Heart right ventricle (tissue), 16 donors: Measurements from ENCODE around the gene TMEM107. TPM values are rescaled to one million over a fixed set of nuclear protein-coding genes. Genes with fewer than 3 reads are reported as not detected.
A peak's percentile ranks its signal among the peaks of the same experiment; 100 is the strongest.

Experiments
- ATAC-seq, 8 donors: fragments of 200-7000 bp; cut with Tn5 transposase; one replicate each; pipeline ENCODE4 v1.9.1; 2020; ENCODE audit warnings: mild to moderate bottlenecking in 8 of 8, moderate library complexity in 8 of 8, moderate number of reproducible peaks in 1 of 8
- DNase-seq, 2 donors: peaks; one replicate each; pipeline ENCODE4 v3.0.0-alpha.2; 2020
- H3K27ac ChIP-seq, 10 donors: fragments of 200-600 bp; sonication (generic) in 2 of 10; one replicate each; pipeline versions ENCODE4 v1.5.0 to v1.8.0; 2020 to 2022; ENCODE audit warnings: mild to moderate bottlenecking in 3 of 10
- H3K27me3 ChIP-seq, 7 donors: fragments of 200-600 bp; one replicate each; pipeline ENCODE4 v1.8.0; 2021 to 2022; ENCODE audit warnings: mild to moderate bottlenecking in 2 of 7
- H3K36me3 ChIP-seq, 9 donors: fragments of 200-600 bp; sonication (generic) in 1 of 9; one replicate each; pipeline versions ENCODE4 v1.5.0 to v1.8.0; 2020 to 2022; ENCODE audit warnings: mild to moderate bottlenecking in 2 of 9
- H3K4me1 ChIP-seq, 9 donors: fragments of 200-600 bp; sonication (generic) in 1 of 9; one replicate each; pipeline versions ENCODE4 v1.5.0 to v1.8.0; 2020 to 2022; ENCODE audit warnings: mild to moderate bottlenecking in 4 of 9
- H3K4me3 ChIP-seq, 10 donors: fragments of 200-600 bp; sonication (generic) in 2 of 10; one replicate each; pipeline versions ENCODE4 v1.5.0 to v1.8.0; 2020 to 2022; ENCODE audit warnings: mild to moderate bottlenecking in 7 of 10, moderate library complexity in 2 of 10
- H3K9me3 ChIP-seq, 11 donors: fragments of 200-600 bp in 10 of 11; sonication (generic) in 2 of 11; one replicate each; pipeline versions ENCODE4 v1.5.0 to v1.8.0; 2013 to 2022; ENCODE audit warnings: mild to moderate bottlenecking in 2 of 11, control low read depth in 1 of 11, moderate library complexity in 1 of 11
- WGBS, 2 donors: extraction: QIAGEN DNeasy Blood & Tissue Kit; methylation state at CpG; one replicate each; pipeline ENCODE4 v1.1.7; 2013; ENCODE audit warnings: inconsistent platforms in 1 of 2; 5-methylcytosine and 5-hydroxymethylcytosine counted together
- intact Hi-C, 10 donors: fragments of 100-400 bp; cut with DNase I; formaldehyde crosslinking; loops; one replicate each; pipeline versions ENCODE4 v1.11.1 to v1.14.2; 2022
- polyA plus RNA-seq, 2 donors: library from polyadenylated mRNA; stranded (reverse); fragments of 200-250 nt; gene quantifications; one replicate each; pipeline ENCODE4 v1.2.3, GENCODE V29; 2013
- total RNA-seq, 10 donors: library from RNA; stranded (reverse); fragmentation: NEBNext Ultra II Directional in 3 of 10; extraction: Animal tissue kit (Norgen Biotek cat#: 25700) in 3 of 10; gene quantifications; one replicate each; pipeline versions ENCODE4 v1.2.1 to v1.2.4, GENCODE V29; 2021 to 2023
- TF ChIP-seq, protein P1 (sequence below), 9 donors: fragments of 200-600 bp; sonication (generic) in 2 of 9; IDR thresholded peaks; one replicate each; pipeline versions ENCODE4 v1.5.0 to v1.8.0; 2021 to 2022; ENCODE audit warnings: antibody characterized with exemption in 9 of 9, mild to moderate bottlenecking in 5 of 9, moderate library complexity in 1 of 9
- donor health status: Arrhythmogenic right ventricular cardiomyopathy.
- donor health status: ischemic (EF 13 %, LVEDD 7.1; RV severe dilation, severe dysfunction).
- donor health status: healthy with polysubstance abuse.
- donor health status: DM: no; HTN: yes; CAD: no.
- donor health status: DM: no; HTN: no; CAD: no.
- donor health status: ischemic (EF 25% LVEDD 6.9; RV normal size, moderate dysfunction).
- donor health status: ischemic (EF 25% LVEDD 5.7; RV mildly dilated, moderate dysfunction).
- donor health status: healthy.
- donor health status: DM: yes; HTN: yes; CAD: no.
- donor health status: Ischemic cardiomyopathy.
- donor health status: ischemic (EF 35%, LVEDD 5.7; RV mildly dilated, moderate dysfunction).
- donor health status: nonischemic (EF 11% LVEDD 7.7; RV severe dilation, severe dysfunction).
- donor health status: DM: yes; HTN: yes; CAD: no.
- donor health status: PGD.
- donor health status: ischemic (EF 29% LVEDD 5.4; RV normal size, mild dysfunction).
- donor health status: nonischemic (EF 23%, LVEDD 6.1; RV moderate dilation, normal function).

TMEM107 gene
- total and polyA plus RNA-seq, 12 donors, result 4.5 to 15.2 (median 7.3) TPM

DNA sequence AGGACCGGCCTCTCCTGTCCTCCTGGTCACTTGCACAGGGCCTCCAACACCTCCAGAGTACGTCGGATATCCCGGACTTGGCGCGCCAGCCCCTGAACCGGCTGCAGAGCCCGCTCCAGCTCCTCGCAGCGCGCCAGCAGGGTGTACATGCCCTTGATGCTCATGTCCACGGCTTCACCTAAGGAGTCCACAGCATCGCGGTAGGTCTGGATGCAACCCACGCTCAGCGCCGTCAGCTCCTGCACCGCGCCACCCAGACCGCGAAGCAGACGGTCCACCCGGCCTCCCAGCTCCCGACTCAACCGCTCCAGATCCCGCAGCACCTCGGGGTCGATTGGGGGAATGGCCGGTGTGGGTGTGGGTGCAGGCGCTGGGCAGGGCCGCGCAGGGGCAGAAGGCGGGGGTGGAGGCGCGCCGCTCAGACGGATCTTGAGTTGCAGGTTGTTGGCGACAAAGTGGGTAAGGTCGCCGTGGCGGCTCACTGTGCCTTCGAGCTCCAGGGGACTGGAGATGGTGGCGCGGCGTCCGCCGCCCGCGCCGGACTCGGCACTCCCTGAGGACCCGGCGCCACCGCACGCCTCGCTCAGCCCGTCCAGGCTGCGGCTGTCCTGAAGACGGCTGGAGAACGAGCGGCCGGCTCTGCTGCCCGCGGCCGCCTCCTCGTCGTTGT is 13.0 kb upstream of the TMEM107 start:
- Histone ChIP-seq H3K4me1 (peaks cover 11 to 65% (median 42%) of the 10 kb centered on the region in 9 donors), H3K27me3 (no peaks in the 10 kb centered on the region), H3K36me3 (no peaks in the 10 kb centered on the region), H3K27ac (peak overlapping the region; percentile 87 to 99 (median 94)), H3K9me3 (no peaks in the 10 kb centered on the region), H3K4me3 (peak overlapping the region; percentile 29 to 90 (median 82))
- 2 to 3% methylated on average over 58 to 67 of the region's 67 CpGs for WGBS, 2 donors
- ATAC-seq, result peak in 1 of 8 donors; percentile 1
- peak in 1 of 2 donors; percentile 41 for DNase-seq
- intact Hi-C loops, result loop anchor here in 6 of 10 donors (5.0 to 10.0 kb wide), 4 partner anchors 33 to 108 kb away; partner anchors contain the start of genes HES7 (in 3 of the 6), ALOXE3 (in 1 of the 6) and SLC25A35 (in 1 of the 6)
- TF ChIP-seq, protein P1, sequence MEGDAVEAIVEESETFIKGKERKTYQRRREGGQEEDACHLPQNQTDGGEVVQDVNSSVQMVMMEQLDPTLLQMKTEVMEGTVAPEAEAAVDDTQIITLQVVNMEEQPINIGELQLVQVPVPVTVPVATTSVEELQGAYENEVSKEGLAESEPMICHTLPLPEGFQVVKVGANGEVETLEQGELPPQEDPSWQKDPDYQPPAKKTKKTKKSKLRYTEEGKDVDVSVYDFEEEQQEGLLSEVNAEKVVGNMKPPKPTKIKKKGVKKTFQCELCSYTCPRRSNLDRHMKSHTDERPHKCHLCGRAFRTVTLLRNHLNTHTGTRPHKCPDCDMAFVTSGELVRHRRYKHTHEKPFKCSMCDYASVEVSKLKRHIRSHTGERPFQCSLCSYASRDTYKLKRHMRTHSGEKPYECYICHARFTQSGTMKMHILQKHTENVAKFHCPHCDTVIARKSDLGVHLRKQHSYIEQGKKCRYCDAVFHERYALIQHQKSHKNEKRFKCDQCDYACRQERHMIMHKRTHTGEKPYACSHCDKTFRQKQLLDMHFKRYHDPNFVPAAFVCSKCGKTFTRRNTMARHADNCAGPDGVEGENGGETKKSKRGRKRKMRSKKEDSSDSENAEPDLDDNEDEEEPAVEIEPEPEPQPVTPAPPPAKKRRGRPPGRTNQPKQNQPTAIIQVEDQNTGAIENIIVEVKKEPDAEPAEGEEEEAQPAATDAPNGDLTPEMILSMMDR (IDR thresholded peaks at IDR 0.05), result no peak

DNA sequence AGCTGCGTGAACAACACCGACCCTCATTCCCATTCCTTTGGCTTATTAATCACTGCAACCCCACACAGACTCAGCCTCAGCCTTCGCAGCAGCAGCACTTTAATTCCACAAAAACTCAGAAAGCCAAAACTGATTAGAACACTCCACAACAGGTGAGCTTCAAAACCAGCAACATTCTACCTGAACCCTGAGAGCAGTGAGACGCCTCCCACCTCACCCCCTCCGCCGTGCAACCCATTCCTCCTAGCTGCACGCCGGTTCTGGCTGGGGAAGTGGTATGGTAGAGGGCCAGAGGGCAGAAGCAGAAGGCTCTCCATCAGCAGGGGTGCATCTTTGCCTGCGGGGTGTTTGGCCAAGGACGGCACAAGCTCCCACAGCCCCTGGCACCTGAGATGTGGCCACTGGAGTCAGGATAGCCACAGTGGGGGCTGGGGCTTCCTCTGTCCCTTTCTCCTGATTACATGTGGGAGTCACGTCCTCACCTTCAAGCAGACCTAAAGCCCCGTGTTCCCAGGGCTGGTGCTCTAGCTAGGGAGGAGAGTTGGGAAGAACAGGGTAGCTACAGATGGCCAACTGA is 12.2 kb upstream of the TMEM107 start:
- WGBS, 2 donors, result 36 to 39% methylated on average over 12 of the region's 12 CpGs
- Histone ChIP-seq H3K9me3 (no peaks in the 10 kb centered on the region), H3K4me3 (peak overlapping the region; percentile 29 to 90 (median 82)), H3K36me3 (no peaks in the 10 kb centered on the region), H3K4me1 (peaks cover 11 to 65% (median 42%) of the 10 kb centered on the region in 9 donors), H3K27me3 (no peaks in the 10 kb centered on the region), H3K27ac (peak overlapping the region in 9 of 10 donors; percentile 87 to 99 (median 95))
- TF ChIP-seq, protein P1 (IDR thresholded peaks at IDR 0.05), result no peak
- no peak for ATAC-seq
- DNase-seq, result no peak
- intact Hi-C loops, result loop anchor here in 6 of 10 donors (5.0 to 10.0 kb wide), 4 partner anchors 34 to 109 kb away; partner anchors contain the start of genes HES7 (in 3 of the 6), ALOXE3 (in 1 of the 6) and SLC25A35 (in 1 of the 6)

DNA sequence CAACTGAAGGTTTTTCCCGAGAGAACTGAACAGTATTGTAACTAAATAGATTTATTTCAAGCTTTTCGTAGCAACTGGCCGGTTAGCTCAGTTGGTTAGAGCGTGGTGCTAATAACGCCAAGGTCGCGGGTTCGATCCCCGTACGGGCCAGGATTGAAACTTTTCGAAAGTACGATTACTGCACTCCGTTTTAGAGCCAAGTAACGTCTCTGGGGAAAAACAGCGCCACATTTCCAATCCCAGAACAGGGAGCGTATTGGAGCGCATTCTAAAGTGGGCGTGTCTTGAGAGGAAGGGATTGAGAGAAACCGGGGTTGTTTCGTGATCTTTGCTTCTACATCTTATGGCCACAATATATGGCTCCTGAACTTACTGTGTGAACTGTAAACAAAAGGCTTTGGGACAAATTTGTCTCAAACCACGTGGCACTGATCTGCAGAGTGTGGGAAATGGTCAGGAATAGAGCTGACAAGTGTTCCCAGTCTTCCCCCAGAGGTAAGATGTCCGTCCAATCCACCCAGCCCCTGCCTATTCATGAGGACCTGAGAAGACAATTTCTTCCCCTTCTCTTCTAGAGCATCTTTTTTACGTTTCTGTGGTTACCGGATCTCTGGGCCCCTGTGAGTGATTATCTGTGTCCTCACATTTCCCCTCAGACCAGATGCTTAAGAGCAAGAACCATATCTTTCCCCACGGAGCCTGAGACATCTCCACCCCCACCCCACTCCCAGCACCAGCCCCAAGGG is 11.5 kb upstream of the TMEM107 start:
- TF ChIP-seq, protein P1 (IDR thresholded peaks at IDR 0.05), result no peak
- Histone ChIP-seq H3K27ac (peak overlapping the region; percentile 56 to 99 (median 93)), H3K27me3 (no peaks in the 10 kb centered on the region), H3K36me3 (no peaks in the 10 kb centered on the region), H3K4me1 (peaks cover 8 to 61% (median 40%) of the 10 kb centered on the region in 9 donors), H3K4me3 (peak overlapping the region in 9 of 10 donors; percentile 63 to 90 (median 83)), H3K9me3 (no peaks in the 10 kb centered on the region)
- DNase-seq, result peak; percentile 90 to 96
- WGBS, 2 donors, result 1% methylated on average over 25 of the region's 25 CpGs
- peak; percentile 37 to 58 (median 44) for ATAC-seq
- intact Hi-C loops, result loop anchor here (1.0 to 10.0 kb wide), 14 partner anchors 33 to 110 kb away; partner anchors contain the start of genes HES7 (in 4 of the 10), CTC1 (in 3 of the 10), PFAS (in 2 of the 10) and ALOXE3 (in 1 of the 10)
